ENCODE data around the gene ARMCX2.

DNA sequence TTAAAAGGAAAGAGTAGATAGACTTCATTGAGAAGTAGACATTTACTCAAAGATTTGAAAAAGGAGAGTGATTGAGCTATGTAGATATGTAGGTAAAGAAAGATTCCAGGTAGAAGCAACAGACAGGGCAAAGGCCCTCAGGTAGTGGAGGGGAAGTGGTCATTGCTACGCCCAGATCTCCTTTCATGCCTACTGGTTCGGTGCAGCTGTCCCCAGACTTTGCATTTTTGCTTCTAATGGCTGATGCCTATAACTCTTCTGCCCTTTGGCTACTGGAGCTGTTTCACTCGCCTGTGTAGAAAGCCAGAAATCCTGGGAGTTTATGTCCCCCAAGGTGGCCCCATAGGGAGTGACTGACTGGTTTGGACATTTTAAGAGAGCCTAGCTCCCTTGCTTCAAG is 16.9 kb upstream of the ARMCX2 start:
- TF ChIP-seq POLR2A (IDR thresholded peaks at IDR 0.05), result no peak
- TF ChIP-seq, protein P1, sequence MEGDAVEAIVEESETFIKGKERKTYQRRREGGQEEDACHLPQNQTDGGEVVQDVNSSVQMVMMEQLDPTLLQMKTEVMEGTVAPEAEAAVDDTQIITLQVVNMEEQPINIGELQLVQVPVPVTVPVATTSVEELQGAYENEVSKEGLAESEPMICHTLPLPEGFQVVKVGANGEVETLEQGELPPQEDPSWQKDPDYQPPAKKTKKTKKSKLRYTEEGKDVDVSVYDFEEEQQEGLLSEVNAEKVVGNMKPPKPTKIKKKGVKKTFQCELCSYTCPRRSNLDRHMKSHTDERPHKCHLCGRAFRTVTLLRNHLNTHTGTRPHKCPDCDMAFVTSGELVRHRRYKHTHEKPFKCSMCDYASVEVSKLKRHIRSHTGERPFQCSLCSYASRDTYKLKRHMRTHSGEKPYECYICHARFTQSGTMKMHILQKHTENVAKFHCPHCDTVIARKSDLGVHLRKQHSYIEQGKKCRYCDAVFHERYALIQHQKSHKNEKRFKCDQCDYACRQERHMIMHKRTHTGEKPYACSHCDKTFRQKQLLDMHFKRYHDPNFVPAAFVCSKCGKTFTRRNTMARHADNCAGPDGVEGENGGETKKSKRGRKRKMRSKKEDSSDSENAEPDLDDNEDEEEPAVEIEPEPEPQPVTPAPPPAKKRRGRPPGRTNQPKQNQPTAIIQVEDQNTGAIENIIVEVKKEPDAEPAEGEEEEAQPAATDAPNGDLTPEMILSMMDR (IDR thresholded peaks at IDR 0.05), result no peak
